Measurements from ENCODE around the gene HPGDS.

The HPGDS gene

DNA sequence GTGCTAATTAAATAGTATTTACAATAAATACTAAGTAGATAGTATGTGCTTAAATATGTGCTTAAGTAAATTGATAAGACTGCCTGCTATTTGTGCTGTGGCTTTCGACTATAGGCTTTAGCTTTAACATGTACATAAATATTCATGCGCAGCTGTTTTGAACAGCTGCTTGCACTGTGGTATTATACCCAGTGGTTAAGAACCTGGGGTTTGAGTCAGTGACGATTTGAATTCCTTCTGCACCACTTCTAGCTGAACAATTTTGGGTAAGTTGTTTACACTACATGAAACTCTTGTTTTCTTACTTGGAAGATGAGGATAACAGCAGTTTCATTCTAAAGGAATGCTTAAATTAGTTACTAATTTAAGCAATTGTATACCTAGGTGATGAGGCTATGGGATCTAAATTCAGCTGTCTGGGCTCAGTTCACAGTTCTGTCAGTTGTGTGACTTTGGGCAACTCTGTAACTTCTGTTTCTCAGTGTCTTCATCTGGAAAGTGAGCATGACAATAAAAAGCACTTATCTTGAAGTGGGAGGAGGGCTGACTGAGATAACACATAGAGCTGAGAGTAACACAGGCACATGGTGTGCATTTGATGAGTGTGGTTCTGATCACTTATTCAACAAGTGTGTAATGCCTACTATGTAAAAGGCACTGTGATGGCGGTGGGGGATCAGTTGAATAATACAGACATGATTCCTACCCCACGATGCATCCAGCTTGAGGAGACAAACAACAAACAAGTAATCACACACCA, 37.0 kb downstream of the HPGDS start:
- TF ChIP-seq, protein P1, sequence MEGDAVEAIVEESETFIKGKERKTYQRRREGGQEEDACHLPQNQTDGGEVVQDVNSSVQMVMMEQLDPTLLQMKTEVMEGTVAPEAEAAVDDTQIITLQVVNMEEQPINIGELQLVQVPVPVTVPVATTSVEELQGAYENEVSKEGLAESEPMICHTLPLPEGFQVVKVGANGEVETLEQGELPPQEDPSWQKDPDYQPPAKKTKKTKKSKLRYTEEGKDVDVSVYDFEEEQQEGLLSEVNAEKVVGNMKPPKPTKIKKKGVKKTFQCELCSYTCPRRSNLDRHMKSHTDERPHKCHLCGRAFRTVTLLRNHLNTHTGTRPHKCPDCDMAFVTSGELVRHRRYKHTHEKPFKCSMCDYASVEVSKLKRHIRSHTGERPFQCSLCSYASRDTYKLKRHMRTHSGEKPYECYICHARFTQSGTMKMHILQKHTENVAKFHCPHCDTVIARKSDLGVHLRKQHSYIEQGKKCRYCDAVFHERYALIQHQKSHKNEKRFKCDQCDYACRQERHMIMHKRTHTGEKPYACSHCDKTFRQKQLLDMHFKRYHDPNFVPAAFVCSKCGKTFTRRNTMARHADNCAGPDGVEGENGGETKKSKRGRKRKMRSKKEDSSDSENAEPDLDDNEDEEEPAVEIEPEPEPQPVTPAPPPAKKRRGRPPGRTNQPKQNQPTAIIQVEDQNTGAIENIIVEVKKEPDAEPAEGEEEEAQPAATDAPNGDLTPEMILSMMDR (IDR thresholded peaks at IDR 0.05), result no peak

DNA sequence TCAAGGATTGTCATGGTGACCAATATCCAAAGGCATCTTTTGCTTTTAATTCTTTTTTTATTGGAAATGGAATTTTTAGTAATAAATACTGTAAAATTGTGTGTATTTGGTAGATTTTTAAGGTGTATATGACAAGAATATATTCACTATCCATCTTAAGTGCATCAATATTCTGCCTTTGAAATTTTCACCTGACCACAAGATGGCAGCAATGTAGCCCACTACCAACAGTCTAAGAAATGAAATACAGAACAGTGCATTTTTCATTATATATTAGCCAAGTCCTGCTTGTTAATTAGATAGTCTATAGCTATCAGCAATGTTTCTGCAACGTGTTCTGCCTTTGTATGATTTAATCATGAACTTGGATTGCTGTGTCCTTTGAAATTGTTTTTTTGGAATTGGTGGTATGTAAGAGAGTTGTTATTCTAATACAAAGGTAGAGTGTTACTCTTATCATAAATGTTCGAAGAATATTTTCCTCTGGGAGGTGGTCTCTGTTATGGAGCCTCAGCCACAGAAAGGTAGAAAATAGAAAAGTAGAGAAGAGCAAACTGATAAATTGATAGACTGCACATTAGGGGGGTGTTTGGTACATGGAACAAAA, 38.2 kb downstream of the HPGDS start:
- TF ChIP-seq, protein P1 (IDR thresholded peaks at IDR 0.05), result peak; percentile 81

DNA sequence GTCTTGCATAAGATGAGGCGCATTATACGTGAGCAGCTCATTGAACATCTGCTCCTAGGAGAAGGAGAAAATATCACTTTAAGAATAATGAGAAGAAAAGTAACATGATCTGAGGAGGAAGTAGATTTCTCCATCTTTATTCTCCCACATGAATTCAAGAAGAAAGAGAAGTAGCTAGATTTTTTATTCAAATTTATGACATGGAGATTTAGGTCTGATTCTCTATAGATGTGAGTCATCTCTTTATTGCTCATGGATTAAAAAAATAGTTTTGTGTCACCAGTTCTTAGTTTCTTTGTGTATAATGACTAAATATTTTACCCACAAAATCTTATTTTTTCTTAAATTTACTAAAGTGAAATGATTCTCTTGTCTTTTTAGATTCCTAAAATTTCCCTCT, 40.4 kb downstream of the HPGDS start:
- TF ChIP-seq, protein P1 (IDR thresholded peaks at IDR 0.05), result no peak

DNA sequence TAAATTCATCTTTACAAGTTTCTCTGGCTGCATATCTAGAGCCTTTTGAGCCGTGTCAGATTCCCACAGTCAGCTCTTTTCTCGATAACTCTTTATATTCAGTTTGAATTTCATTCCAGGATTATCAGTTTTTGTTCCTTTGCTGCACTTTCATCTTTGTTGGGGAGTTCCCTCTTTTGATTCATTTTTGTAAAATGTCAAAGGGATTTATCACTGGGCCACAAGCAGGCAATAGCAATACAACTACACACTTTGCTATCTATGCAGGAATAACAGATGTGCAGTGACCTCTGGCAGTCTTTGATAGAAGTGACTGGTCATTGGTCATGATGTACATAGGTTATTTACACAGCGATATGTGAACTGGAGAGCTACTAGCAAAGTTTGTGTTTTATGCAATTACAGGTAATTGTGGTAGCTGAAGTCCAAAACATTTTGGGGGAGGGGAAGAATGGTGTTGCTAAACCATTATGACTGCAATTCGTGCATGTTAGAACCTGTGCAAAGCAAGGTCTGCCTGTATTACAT, 43.8 kb downstream of the HPGDS start:
- TF ChIP-seq, protein P1 (IDR thresholded peaks at IDR 0.05), result no peak

DNA sequence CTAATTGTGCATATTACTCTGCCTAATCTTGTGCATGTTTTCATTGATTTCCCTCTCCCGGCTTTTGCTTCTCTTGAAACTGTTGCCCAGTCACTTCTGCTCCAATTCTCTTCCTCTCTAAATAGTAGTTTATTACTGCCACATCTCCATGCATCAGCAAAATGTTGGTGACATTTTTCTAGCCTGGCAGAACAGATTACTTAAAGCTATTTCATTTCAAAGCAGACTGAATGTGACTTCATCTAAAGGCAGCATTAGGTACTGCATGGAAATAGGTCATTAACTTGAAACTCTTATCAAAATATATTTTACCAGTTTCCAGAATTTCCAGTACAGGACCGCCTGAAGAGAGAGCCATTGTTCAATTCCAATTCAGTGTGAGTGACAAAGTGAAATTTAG, 52.4 kb downstream of the HPGDS start:
- TF ChIP-seq, protein P1 (IDR thresholded peaks at IDR 0.05), result no peak

DNA sequence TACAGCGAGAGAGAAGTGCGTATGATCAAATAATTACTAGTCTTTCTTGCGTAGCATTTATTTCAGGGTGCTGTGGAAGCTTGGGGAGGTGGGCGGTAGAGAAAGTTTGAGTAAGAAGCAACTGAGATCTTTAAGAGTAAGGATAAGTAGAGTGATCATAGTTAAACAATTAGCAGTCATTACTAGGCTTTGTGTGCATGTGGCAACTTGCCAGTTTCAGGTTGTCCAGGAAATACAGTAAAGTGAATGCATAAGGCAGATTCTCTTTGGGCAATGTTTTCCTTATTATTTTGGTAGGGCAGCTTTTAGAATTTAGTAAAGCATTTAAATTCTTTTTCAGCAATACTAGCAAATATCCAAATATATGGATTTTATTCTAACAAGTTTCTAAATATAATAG, 57.0 kb downstream of the HPGDS start:
- TF ChIP-seq, protein P1 (IDR thresholded peaks at IDR 0.05), result no peak

DNA sequence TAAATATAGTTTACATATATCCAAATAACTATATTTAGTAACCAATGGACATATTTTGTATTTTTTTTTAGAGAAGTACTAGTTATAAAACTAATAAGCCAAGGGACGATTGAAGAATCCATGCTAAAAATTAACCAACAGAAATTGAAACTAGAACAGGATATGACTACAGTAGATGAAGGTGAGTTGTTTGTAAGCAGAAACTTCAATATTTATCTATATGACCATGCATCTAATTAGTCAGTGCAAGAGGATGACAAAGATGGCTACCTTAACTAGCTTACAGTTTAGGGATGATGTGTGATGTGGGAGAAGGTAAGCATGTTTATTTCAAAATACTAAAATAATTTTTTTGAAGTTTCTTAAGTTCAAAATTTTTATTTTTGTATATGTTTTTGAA, 57.7 kb downstream of the HPGDS start:
- TF ChIP-seq, protein P1 (IDR thresholded peaks at IDR 0.05), result no peak

Measured in LNCAP (cell line).